GM19324 (cell line): ENCODE results near the gene RFX3.

ENCODE experiments used
- ATAC-seq: cut with Tn5 transposase; IDR thresholded peaks from one replicate; pipeline ENCODE4 v1.9.1; 2021; ENCODE audit warnings: mild to moderate bottlenecking, moderate library complexity; ENCODE audit not compliant: unreplicated experiment, low FRiP score

RFX3 gene

DNA sequence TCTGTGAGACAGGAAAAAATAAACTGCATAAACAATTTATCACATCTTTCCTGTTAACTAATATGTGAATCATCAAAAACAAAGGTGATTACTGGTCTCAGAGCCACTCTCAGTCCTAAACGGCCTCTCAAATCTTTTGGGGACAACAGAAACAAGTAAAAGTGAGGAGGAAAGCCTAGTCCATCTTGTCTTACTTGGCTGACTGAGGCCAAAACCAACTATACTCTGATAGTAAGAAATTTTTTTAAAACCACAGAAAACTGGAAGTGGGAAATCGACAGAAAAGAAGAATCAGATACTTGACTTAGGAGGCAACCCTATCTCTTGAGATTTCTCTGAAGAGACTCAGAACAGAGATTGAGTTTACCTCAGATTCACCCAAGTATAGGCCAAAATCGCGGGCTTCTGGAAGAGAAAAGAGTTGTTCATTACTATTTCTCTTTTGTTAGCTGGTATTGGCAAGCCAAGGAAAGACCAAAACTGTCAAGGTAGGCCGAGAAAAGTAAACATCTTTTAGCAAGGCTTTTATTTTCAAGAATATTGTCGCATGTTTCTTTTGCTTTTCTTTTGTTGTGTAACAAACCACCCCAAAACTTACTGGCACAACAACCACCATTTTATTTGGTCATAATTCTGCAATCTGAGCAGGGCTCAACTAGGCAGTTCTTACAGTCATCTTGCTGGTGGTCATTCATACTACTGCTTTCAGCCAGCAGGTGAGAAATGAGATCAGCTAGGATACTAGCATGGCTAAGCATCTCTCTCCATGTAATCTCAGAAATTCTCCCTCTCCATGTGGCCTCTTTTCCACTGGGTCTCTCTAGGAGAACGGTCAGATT is 46.1 kb downstream of the RFX3 start:
- no peak for ATAC-seq

GRCh38 chr9:3478549-3478953 is 47.2 kb downstream of the RFX3 start:
- ATAC-seq = peak; percentile 36

- no peak for ATAC-seq
These were observed 48.5 kb downstream of the RFX3 start for GRCh38 chr9:3477236-3477834.

DNA sequence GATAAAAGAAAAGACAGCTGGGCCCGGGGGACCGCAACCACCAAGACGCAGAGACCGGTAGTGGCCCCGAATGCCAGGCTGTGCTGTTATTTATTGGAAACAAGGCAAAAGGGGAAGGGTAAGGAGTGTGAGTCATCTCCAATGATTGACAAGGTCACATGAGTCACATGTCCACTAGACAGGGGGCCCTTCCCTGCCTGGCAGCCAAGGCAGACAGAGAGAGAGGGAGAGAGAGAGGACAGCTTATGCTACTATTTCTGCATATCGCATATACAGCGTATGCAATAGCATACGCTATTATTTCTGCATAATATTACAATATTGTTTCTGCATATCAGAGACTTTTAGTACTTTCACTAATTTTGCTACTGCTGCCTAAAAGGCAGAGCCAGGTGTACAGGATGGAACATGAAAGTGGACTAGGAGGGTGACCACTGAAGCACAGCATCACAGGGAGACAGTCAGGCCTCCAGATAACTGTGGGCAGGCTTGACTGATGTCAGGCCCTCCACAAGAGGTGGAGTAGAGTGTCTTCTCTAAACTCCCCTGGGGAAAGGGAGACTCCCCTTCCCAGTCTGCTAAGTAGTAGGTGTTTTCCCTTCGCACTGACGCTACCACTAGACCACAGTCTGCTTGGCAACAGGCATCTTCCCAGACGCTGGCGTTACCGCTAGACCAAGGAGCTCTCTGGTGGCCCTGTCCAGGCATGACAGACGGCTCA is 50.3 kb downstream of the RFX3 start:
- no peak for ATAC-seq

GRCh38 chr9:3474821-3475220 is 51.0 kb downstream of the RFX3 start:
- ATAC-seq = no peak

GRCh38 chr9:3473405-3473804 is 52.4 kb downstream of the RFX3 start:
- no peak for ATAC-seq

GRCh38 chr9:3471883-3472282 is 53.9 kb downstream of the RFX3 start:
- no peak for ATAC-seq

- no peak for ATAC-seq
These were observed 57.2 kb downstream of the RFX3 start for GRCh38 chr9:3468421-3469205.

- peak; percentile 89 for ATAC-seq
These were observed 58.1 kb downstream of the RFX3 start for GRCh38 chr9:3467593-3468219.

DNA sequence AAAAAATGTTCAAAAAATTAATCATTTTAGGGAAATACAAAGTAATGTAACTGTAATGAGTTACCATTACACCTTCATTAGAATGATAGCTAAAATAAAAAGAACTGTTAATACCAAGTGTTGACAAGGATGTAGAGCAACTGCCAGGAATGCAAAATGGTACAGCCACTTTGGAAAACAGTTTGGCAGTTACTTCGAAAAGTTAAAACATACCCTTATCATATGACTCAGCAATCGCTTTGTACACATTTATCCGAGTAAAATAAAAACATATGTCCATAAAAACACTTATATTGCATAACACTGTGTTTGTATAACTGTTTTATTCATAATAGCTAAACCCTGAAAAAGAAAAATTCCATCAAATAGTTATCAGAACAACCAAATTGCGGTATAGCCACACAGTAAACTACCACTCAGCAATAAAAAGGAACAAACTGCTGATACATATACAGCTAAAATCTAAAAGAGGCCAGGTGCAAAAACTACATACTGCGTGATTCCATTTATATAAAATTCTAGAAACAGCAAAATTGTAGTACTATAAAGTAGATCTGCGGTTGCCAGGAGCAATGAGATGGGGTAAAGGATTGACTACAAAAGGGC is 61.7 kb downstream of the RFX3 start:
- no peak for ATAC-seq

DNA sequence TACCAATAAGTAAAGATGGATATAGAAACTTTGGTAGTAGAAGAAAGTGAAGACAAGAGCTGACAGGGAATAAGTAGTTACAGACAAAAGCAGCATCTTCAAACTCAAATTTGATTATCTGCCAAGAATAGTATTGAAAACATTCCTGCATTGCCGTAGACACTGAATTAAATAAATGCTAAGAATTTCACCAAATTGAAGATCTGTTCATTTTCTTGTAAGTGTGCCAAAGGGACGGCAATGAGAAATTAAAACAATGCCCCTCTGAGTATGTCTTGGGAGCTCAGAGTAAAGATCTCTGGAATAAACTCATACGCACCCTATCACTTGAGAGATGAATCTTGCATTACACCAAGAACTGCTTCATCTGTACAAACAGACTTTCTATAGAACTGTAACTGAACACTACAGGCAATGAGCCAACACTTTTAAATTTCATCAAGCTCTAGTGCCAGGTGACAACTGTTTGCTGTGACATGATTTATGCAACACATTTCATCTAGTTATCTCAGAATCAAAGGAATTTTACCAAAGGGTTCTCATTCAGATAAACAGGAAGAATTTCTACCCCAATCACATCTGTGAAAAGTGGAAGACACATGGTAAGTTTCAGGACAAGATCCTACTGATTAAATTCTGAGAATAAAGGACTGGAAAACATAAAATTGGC is 66.9 kb downstream of the RFX3 start:
- ATAC-seq = no peak

GRCh38 chr9:3457175-3457574 is 68.6 kb downstream of the RFX3 start:
- ATAC-seq = no peak

GRCh38 chr9:3455717-3456116 is 70.1 kb downstream of the RFX3 start:
- ATAC-seq = no peak

DNA sequence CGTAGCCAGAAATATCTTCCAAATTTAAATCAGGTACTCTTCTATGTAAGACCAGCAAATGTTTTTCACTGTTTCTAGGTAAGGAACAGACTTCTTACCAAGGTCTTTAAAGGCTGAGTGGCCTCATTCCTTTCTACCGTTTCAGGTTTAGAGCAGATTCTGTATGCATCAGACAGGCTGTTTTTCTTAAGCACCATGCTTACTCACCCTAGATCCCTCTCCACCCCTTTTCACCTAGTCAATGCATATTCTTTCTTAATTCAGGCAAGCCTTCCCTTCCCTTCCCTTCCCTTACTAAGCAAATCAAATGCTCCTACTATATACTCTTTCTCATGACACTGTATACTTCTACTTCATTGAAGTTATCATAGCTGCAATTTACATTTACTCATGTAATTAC is 70.7 kb downstream of the RFX3 start:
- no peak for ATAC-seq

- ATAC-seq = no peak
These were observed 73.8 kb downstream of the RFX3 start for GRCh38 chr9:3451956-3452355.

GRCh38 chr9:3447788-3448187 is 78.0 kb downstream of the RFX3 start:
- ATAC-seq = no peak

DNA sequence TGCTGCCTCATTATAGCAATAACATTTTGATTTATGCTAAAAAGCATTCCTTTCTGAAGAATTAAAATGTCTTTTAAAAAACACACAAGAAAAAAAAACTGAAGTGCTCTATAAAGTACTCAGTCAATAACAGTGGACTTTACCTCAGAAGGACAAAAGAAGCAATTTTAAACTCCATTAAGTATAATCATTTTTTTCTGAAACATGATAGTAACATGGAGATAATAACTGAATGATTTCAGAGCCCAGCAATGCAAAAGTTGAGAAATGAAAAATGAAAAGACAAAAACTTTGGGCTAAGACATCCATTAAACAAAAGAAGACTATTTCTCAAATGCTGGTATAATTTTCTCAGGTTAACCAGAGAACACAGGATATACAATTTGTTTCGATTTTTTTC is 78.7 kb downstream of the RFX3 start:
- no peak for ATAC-seq

- no peak for ATAC-seq
These were observed 79.5 kb downstream of the RFX3 start for GRCh38 chr9:3446313-3446712.

- no peak for ATAC-seq
These were observed 81.8 kb downstream of the RFX3 start for GRCh38 chr9:3444016-3444415.
